Esophagus squamous epithelium (tissue), 5 donors: Measurements from ENCODE around the gene ENOX1. TPM values are rescaled to one million over a fixed set of nuclear protein-coding genes. Genes with fewer than 3 reads are reported as not detected.
"Not testable (repeated sequence)": the region's sequence is repeated elsewhere in the genome, so short reads cannot be mapped to it uniquely, and the experiment has no call there.

ENCODE experiments used
- DNase-seq: peaks from one replicate; lab custom pipeline; 2025; lab: John Stamatoyannopoulos, UW
- H3K27ac ChIP-seq, 4 donors: fragments of 200-600 bp; sonication (generic); one replicate each; pipeline ENCODE4 v1.5.1; 2016 to 2019; ENCODE audit warnings: mild to moderate bottlenecking in 1 of 4
- H3K27me3 ChIP-seq, 4 donors: fragments of 200-600 bp; sonication (generic); 1 replicate in 3 of 4; 2 replicates in 1 of 4; pipeline versions ENCODE4 v1.5.1 to v1.6.0; 2017 to 2021; ENCODE audit warnings: antibody characterized with exemption in 1 of 4
- H3K36me3 ChIP-seq, 3 donors: fragments of 200-600 bp; sonication (generic); one replicate each; pipeline ENCODE4 v1.5.1; 2016 to 2019
- H3K4me1 ChIP-seq, 3 donors: fragments of 200-600 bp; sonication (generic); one replicate each; pipeline ENCODE4 v1.5.1; 2017 to 2019
- H3K4me3 ChIP-seq, 4 donors: fragments of 200-600 bp; sonication (generic); 1 replicate in 3 of 4; 2 replicates in 1 of 4; pipeline ENCODE4 v1.5.1; 2016 to 2019; ENCODE audit warnings: mild to moderate bottlenecking in 2 of 4, moderate library complexity in 1 of 4
- H3K9me3 ChIP-seq, 3 donors: fragments of 200-600 bp; sonication (generic); one replicate each; pipeline ENCODE4 v1.5.1; 2016 to 2019
- POLR2A ChIP-seq, 4 donors: fragments of 450-650 bp; IDR thresholded peaks; one replicate each; pipeline ENCODE4 v1.6.1; 2017; ENCODE audit warnings: antibody characterized with exemption in 4 of 4, mild to moderate bottlenecking in 4 of 4, moderate library complexity in 3 of 4
- WGBS, 2 donors: methylation state at CpG; one replicate each; pipeline ENCODE4 v1.1.5; 2018; 5-methylcytosine and 5-hydroxymethylcytosine counted together
- intact Hi-C: fragments of 100-400 bp; cut with DNase I; formaldehyde crosslinking; loops from one replicate; pipeline ENCODE4 v1.15.0; 2022
- small RNA-seq, 4 donors: library from RNA; depleted of rRNA; stranded (forward); fragments of <200 nt; gene quantifications; one replicate each; pipeline ENCODE3, GENCODE V24; 2016
- total RNA-seq, 4 donors: library from RNA; depleted of rRNA; stranded (reverse); fragments of >200 nt; gene quantifications; one replicate each; pipeline ENCODE4 v1.1.0, GENCODE V29; 2016
- TF ChIP-seq, protein P1 (sequence below), 6 experiments: fragments of 450-650 bp in 4 of 6; fragments of 200-600 bp in 2 of 6; sonication (generic) in 2 of 6; IDR thresholded peaks; one replicate each; pipeline ENCODE4 v1.5.1; 2016 to 2019; ENCODE audit warnings: antibody characterized with exemption in 6 of 6, mild to moderate bottlenecking in 4 of 6, moderate library complexity in 4 of 6
- donor health status: DM: yes; HTN: yes; CAD: no.

The ENOX1 gene
- total RNA-seq, 4 donors from 2014 or later, result 0.48 to 0.76 TPM; not detected in 2

DNA sequence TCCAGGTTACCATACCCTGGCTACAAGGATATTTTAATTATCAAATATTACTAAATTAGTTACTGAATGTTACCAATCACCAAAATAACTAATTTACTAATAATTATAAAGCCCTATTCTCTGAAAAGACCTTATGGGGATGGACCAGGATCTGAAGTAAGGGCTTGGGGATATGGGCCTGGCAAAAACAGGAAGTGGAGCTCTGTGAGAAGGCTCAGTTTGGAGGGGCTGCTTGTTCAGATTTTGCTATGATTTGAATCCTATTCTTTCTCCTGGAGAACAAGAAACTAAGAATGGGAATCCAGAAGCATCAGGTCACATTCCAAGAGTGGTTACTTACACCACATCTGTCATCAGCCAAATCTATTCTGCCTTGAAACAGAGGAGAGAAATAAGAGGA lies 615.3 kb downstream of the ENOX1 start:
- DNase-seq, result no peak
- Histone ChIP-seq H3K4me3 (no peak overlapping the region), H3K9me3 (no peaks in the 10 kb centered on the region), H3K36me3 (no peaks in the 10 kb centered on the region), H3K27ac (no peak overlapping the region), H3K27me3 (no peaks in the 10 kb centered on the region), H3K4me1 (no peaks in the 10 kb centered on the region)
- TF ChIP-seq, protein P1, sequence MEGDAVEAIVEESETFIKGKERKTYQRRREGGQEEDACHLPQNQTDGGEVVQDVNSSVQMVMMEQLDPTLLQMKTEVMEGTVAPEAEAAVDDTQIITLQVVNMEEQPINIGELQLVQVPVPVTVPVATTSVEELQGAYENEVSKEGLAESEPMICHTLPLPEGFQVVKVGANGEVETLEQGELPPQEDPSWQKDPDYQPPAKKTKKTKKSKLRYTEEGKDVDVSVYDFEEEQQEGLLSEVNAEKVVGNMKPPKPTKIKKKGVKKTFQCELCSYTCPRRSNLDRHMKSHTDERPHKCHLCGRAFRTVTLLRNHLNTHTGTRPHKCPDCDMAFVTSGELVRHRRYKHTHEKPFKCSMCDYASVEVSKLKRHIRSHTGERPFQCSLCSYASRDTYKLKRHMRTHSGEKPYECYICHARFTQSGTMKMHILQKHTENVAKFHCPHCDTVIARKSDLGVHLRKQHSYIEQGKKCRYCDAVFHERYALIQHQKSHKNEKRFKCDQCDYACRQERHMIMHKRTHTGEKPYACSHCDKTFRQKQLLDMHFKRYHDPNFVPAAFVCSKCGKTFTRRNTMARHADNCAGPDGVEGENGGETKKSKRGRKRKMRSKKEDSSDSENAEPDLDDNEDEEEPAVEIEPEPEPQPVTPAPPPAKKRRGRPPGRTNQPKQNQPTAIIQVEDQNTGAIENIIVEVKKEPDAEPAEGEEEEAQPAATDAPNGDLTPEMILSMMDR (IDR thresholded peaks at IDR 0.05), result no peak
- TF ChIP-seq POLR2A (IDR thresholded peaks at IDR 0.05), result no peak
- intact Hi-C loops, result no loop called here

DNA sequence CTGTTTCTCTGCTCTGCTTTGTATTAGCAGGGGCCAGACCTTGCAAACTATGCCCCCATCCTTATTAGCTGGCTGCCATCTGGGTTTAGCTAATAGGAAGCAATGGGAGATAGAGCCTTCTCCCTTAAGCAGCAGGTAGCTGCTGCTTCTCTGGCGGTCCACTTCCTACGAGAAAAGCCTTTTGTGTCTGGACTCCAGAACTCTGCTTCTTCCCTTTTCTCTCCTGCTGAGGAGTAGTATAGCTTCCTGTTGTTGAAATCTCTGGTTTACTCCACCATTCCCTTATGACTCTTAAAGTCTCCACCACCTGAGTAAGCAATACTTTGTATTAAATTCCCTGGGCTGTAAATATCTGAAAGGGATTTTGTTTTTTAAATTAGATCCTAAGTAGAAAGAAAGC lies 616.3 kb downstream of the ENOX1 start:
- DNase-seq, result no peak
- H3K4me1 ChIP-seq, result no peaks in the 10 kb centered on the region
- H3K27ac ChIP-seq, result no peak overlapping the region
- no peak overlapping the region for H3K4me3 ChIP-seq
- no peaks in the 10 kb centered on the region for H3K36me3 ChIP-seq
- 41 to 51% methylated on average over 2 of the region's 2 CpGs for WGBS, 2 donors
- intact Hi-C loops, result no loop called here
- no peaks in the 10 kb centered on the region for H3K27me3 ChIP-seq
- no peak for TF ChIP-seq POLR2A (IDR thresholded peaks at IDR 0.05)
- TF ChIP-seq, protein P1 (IDR thresholded peaks at IDR 0.05), result no peak
- H3K9me3 ChIP-seq, result peaks cover 0 to 3% (median 0%) of the 10 kb centered on the region in 3 donors

DNA sequence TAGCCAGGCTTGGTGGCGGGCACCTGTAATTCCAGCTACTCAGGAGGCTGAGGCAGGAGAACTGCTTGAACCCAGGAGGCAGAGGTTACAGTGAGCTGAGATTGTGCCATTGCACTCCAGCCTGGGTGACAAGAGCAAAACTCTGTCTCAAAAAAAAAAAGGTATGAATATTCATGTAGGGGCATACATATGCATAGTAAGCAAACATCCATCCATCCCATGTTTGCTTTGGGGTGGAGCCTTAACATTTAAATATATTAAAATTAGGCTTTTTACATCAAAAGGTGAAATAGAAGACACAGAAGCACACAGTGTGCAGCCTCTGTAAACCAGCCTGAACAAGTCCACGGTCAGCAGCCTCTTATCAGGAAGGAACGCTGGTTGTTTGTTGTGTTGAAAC lies 618.3 kb downstream of the ENOX1 start:
- WGBS, 2 donors, result 59 to 76% methylated on average over 3 of the region's 3 CpGs
- H3K36me3 ChIP-seq, H3K27me3 ChIP-seq, H3K27ac ChIP-seq, intact Hi-C loops, H3K9me3 ChIP-seq, H3K4me1 ChIP-seq, H3K4me3 ChIP-seq, DNase-seq: not testable (repeated sequence)

DNA sequence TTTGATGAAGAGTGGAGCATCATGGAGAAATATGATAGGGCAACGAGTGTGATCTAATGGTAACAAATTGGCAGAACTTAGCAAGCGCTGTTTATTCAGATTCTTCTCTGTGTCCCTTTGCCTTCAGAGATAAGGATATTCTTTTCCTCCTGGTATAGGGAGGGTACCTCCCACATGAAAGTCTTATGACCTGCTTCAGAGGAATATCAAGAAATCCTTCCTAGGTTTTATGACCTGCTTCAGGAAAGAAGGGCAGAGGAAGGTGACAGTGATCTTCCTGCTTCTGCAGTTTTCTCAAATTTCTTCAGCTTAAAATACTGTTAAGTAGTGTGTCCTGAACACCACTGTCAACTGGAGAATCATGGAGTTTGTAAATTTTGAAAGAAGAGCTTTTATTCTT lies 619.0 kb downstream of the ENOX1 start:
- no peaks in the 10 kb centered on the region for H3K27me3 ChIP-seq
- intact Hi-C loops, result no loop called here
- no peak for DNase-seq
- H3K4me3 ChIP-seq, result no peak overlapping the region
- no peak overlapping the region for H3K27ac ChIP-seq
- H3K36me3 ChIP-seq, result no peaks in the 10 kb centered on the region
- 73 to 87% methylated on average over 2 of the region's 2 CpGs for WGBS, 2 donors
- TF ChIP-seq, protein P1 (IDR thresholded peaks at IDR 0.05), result no peak
- TF ChIP-seq POLR2A (IDR thresholded peaks at IDR 0.05), result no peak
- H3K4me1 ChIP-seq, result no peaks in the 10 kb centered on the region
- peaks cover 0 to 9% (median 0%) of the 10 kb centered on the region in 3 donors for H3K9me3 ChIP-seq

DNA sequence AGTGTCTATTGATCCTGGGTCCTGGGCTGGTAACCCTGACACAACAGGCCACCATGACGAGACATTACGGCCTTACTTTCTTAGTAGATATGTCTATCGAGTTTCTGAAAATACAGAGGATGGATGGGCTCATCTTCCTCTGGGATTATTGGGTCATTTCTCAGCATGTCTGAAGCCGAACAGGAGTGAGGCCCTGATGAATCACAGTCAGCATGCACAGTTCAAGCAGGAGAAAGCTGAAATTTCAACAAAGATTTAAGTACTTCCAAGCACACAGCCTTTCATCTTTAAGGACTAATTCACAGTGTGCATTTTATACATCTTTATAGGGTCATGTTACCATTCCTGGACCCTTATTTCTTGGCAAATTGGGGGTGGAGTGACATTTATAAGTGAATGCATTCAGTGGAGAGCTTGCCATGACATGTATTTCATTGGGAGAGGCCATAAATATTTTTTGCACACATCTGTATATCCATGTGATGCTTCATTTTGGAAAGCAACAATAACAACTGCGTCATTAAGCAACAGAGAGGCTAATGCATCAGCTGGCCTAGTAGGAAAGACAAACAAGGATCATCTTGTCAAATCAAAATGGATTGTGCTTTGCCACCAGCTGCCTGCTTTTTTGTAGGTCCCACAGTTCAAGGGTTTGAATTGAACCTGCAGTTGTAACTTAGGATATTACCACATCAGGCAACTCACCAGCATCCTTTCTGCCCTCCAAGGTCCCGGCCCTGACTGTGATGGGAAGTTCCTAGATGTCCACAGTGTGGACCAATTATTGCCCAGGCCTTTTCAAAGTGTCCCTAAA lies 619.9 kb downstream of the ENOX1 start:
- WGBS, 2 donors, result 79 to 82% methylated on average over 6 of the region's 6 CpGs
- Histone ChIP-seq H3K4me1 (no peaks in the 10 kb centered on the region), H3K9me3 (peaks cover 0 to 9% (median 0%) of the 10 kb centered on the region in 3 donors), H3K27me3 (no peaks in the 10 kb centered on the region), H3K36me3 (no peaks in the 10 kb centered on the region), H3K27ac (no peak overlapping the region), H3K4me3 (no peak overlapping the region)
- intact Hi-C loops, result no loop called here
- no peak for TF ChIP-seq POLR2A (IDR thresholded peaks at IDR 0.05)
- TF ChIP-seq, protein P1 (IDR thresholded peaks at IDR 0.05), result no peak
- DNase-seq, result no peak

Small RNA genes within 50 kb of the gene (small RNA-seq; reads per million reads assigned to genes)
- 0 reads per million in 4 donors for gene AL162713.1

Other genes with a start within 250 kb of the ENOX1 start
- gene CCDC122, start 92.8 kb upstream of the ENOX1 start, total RNA-seq, result 10 to 100 TPM in 1 of 4 donors, 1 to 10 TPM in 2, under 1 TPM in 1; 0.87 to 16.8 (median 2.1) TPM
- gene LACC1, start 92.9 kb upstream of the ENOX1 start, total RNA-seq, result 10 to 100 TPM in 2 of 4 donors, 1 to 10 TPM in 2; 3.3 to 15.3 (median 9.9) TPM